Right renal pelvis (tissue), 4 donors: ENCODE results near the gene CARMIL3. TPM values are rescaled to one million over a fixed set of nuclear protein-coding genes. Genes with fewer than 3 reads are reported as not detected.
"Not testable (repeated sequence)": the region's sequence is repeated elsewhere in the genome, so short reads cannot be mapped to it uniquely, and the experiment has no call there.

Experiments
- DNase-seq, 4 donors: peaks; one replicate each; pipeline ENCODE4 v3.0.0-alpha.2; 2013; ENCODE audit warnings: low read depth in 4 of 4, low spot score in 3 of 4, missing footprints in 1 of 4
- polyA plus RNA-seq, 4 donors: library from polyadenylated mRNA; unstranded; fragments of 120-200 nt; gene quantifications; one replicate each; pipeline ENCODE4 v1.2.1, GENCODE V29; 2013; ENCODE audit not compliant: insufficient read length in 4 of 4

The CARMIL3 gene
- polyA plus RNA-seq = 1 to 10 TPM; 1.9 to 2.3 (median 2.3) TPM

GRCh38 chr14:24051789-24052655 lies at the start of gene CARMIL3:
CARMIL3 (plus strand) TSS chr14:24052009; CDS start chr14:24052154, 145 bp downstream.
- peak; percentile 58 to 69 (median 63) for DNase-seq

GRCh38 chr14:24006471-24006816 lies 45.4 kb upstream of the CARMIL3 start:
- DNase-seq = not testable (repeated sequence)

GRCh38 chr14:24006817-24007652 lies 44.8 kb upstream of the CARMIL3 start:
- DNase-seq = not testable (repeated sequence)

- no peak for DNase-seq
Measured at GRCh38 chr14:24011051-24011450, 40.8 kb upstream of the CARMIL3 start.

- not testable (repeated sequence) for DNase-seq
Measured at GRCh38 chr14:24012726-24013273, 39.0 kb upstream of the CARMIL3 start.

- DNase-seq = peak in 2 of 4 donors; percentile 41 to 53
Measured at GRCh38 chr14:24013654-24014514, 37.9 kb upstream of the CARMIL3 start.

GRCh38 chr14:24015745-24016144 lies 36.1 kb upstream of the CARMIL3 start:
- not testable (repeated sequence) for DNase-seq

- not testable (repeated sequence) for DNase-seq
Measured at GRCh38 chr14:24018978-24019377, 32.8 kb upstream of the CARMIL3 start.

GRCh38 chr14:24019944-24020343 lies 31.9 kb upstream of the CARMIL3 start:
- not testable (repeated sequence) for DNase-seq

- DNase-seq = not testable (repeated sequence)
Measured at GRCh38 chr14:24020520-24020919, 31.3 kb upstream of the CARMIL3 start.

GRCh38 chr14:24024939-24025418 lies 26.8 kb upstream of the CARMIL3 start:
- not testable (repeated sequence) for DNase-seq

- not testable (repeated sequence) for DNase-seq
Measured at GRCh38 chr14:24029687-24030086, 22.1 kb upstream of the CARMIL3 start.

- DNase-seq = not testable (repeated sequence)
Measured at GRCh38 chr14:24031331-24031730, 20.5 kb upstream of the CARMIL3 start.

GRCh38 chr14:24032727-24033418 lies 18.9 kb upstream of the CARMIL3 start:
- no peak for DNase-seq

- not testable (repeated sequence) for DNase-seq
Measured at GRCh38 chr14:24035769-24036168, 16.0 kb upstream of the CARMIL3 start.

- DNase-seq = peak in 3 of 4 donors; percentile 45 to 58 (median 50)
Measured at GRCh38 chr14:24036169-24036962, 15.4 kb upstream of the CARMIL3 start.

- not testable (repeated sequence) for DNase-seq
Measured at GRCh38 chr14:24036963-24037657, 14.7 kb upstream of the CARMIL3 start.

GRCh38 chr14:24037658-24038037 lies 14.2 kb upstream of the CARMIL3 start:
- DNase-seq = no peak
